Stimulated activated CD8-positive, alpha-beta memory T cell treated with anti-CD3 and anti-CD28 coated beads, Interleukin-7, amount 100 ng/mL, for 1 hour (primary cell): ENCODE results near the gene IPO4.

Source experiments
- DNase-seq, 2 donors: peaks; one replicate each; pipeline ENCODE4 v3.0.0-alpha.2; 2020; ENCODE audit warnings: low read depth in 2 of 2

The IPO4 gene

DNA sequence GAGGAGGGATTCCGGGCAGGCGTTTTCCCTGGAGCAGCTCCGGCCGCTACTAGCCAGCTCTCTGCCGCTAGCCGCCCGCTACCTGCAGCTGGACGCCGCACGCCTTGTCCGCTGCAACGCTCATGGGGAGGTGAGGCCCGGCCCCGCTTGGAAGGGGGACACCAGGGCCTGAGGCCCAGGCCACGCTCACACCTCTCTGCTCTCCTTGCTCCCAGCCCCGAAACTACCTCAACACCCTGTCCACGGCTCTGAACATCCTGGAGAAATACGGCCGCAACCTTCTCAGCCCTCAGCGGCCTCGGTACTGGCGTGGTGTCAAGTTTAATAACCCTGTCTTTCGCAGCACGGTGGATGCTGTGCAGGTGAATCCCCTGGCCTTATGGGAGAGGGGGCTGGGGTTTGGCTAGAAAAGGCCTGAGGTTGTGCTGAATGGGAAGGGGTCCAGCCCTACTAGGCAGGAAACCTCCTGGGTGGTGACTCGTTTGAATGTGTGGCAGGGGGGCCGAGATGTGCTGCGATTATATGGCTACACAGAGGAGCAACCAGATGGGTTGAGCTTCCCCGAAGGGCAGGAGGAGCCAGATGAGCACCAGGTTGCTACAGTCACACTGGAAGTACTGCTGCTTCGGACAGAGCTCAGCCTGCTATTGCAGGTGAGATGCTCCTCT is 40.7 kb downstream of the IPO4 start:
- no peak for DNase-seq

DNA sequence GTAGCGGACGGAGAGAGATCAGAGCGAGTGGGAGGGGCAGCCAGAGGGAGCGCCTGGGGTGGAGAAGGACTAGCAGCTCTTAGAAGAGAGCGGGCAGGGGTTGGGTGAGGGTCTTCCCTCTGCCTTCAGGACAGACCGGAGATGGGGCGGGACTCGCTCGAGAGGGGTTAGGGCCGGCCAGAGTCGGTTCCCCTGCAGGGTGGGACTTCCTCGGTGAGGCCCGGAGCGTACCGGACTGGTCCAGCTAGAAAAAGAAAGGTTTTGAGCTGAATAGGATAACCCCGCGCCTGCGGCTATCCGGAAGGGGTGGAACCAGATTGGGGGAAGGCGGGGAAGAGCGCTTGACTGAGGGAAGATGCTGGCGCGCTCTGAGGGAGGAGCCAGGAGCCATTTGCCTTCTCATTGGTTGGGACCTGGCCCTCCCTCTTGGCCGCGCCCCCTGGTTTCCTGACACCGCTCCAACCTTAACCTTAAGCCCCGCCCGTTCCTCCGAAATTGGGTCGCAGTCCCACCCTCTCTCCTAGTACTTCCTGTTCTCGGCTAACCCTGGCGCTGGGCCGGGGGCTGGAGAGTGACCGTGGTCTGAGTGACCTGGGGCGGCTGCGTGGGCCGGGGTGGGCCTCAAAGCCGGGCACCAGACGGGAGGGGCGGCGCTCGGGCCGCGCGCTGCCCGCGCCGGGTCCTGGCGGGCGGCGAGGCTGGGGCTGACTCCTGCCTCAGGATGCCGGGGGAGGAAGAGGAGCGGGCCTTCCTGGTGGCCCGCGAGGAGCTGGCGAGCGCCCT is 41.4 kb downstream of the IPO4 start, which contains the start of gene RNF31:
Gene RNF31, plus strand, starts transcription at position 521 of the 783 bp plus-strand sequence. Its CDS starts 201 bp downstream, at position 722.
- peak; percentile 89 to 94 for DNase-seq

DNA sequence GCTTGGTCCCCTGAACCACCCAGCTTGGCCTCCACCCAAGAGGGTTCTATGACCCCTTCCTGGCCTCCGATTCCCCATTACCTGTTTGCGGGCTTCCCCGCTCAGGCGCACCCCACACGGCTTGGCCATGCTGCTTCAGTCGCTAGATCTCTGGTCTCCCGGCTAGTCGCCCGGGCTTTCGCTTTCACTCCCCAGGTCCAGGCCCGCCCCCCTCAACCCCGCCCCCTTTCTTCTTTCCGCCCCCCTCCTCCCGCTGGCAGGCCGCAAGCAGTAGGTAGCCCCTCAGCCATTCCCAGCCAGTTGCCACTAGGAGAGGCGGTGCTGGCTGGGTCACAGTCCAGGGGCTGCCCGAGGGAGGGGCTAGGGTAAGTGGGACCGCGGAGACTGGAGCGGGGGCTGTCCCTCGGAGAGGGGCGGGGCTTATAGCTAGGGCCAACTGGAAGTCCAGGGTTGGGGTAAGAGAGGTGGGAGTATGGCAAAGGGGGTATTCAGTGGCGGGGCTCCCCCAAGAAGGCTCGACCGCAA is 42.1 kb downstream of the IPO4 start, which contains the start of gene PSME2:
Gene PSME2, minus strand, starts transcription at position 158 of the 525 bp plus-strand sequence. Its CDS starts 29 bp downstream, at position 129.
- peak; percentile 68 to 70 for DNase-seq

DNA sequence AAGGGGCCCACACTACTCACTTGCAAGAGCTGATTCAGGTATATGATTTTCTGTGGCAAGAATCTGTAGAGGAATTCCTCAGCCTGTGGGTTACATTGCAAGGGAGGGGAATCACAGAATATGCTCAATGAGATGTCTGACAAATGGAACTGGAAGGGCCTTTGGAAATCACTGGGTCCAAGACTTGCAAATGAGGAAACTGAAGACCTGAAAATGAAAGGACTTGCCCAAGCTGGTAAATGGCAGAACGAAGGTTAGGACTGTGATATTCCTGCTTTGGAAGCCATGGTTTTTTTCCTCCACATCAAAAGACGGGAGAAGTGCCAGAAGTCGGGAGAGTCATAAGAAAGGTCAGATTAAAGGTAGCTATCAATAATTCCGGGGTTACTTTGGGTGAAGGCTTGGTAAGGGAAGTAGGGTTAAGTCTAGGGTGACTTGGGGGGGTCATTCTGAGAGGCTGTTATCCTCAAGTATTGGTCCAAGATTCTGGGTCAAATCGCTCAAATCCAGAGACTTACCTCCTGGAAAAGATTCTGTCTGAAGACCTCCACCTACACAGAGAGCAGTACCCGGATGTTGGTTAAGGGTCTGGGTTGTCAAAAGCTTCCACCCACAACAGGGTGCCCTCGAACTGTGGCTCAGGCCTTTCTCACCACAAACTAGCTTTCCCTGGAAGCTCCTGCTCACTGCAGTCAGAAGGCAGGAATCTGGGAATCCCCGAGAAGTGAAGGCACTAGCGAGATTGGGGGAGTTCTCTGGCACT is 42.7 kb downstream of the IPO4 start:
- no peak for DNase-seq

DNA sequence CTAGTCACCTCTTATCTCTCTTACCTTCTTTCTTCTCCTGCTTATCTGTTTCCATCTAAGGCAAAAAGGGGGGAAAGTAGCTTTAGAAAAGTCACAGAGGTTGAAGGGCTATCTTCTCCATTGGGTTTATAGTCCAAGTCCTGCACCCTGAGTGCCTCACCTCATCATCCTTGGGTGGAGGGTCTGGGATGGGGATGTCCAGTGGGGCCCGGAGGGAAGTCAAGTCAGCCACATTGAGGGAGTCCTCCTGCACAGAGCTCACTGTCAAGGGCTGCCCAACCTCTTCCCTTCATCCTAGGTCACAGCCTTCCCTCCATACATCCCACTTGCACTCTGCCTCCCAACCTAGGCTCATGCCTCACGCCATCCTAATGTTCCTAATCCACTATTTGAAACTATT is 43.4 kb downstream of the IPO4 start:
- no peak for DNase-seq

DNA sequence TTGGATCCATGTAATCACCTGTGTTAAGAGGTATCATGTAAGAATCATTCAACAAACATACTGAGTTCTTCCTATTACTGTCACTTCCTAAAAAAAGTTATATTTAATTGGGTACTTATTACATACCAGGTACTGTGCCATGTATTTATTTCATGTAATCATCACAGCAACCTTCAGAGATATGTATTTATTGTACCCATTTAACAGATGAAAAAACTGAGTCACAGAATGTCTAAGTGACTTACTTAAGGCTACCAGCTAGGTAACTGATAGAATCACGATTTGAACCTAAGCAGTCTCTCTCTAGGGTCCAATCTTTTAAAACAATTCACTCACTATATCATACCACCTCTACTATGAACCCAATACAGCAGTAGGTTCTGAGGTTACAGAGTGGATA is 44.2 kb downstream of the IPO4 start:
- no peak for DNase-seq

DNA sequence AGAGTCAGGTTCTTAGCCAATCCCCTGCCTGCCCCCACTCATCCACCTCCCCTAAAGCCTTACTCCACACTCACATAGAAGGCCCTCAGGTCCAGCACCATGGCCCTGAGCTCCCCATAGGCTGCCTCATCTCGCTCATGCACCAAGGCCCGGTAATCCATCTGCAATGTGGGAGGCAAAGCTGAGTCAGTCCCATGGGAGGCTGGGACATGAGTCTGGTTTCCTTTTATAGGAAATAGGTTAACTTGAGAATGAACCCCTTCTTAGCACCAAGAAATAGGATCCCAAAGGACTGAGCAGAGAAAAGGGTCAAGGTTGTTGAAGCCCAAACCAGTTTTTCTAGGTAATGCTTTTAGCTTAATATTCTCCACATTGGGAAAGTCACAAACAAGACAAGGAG is 45.1 kb downstream of the IPO4 start:
- DNase-seq: no peak

DNA sequence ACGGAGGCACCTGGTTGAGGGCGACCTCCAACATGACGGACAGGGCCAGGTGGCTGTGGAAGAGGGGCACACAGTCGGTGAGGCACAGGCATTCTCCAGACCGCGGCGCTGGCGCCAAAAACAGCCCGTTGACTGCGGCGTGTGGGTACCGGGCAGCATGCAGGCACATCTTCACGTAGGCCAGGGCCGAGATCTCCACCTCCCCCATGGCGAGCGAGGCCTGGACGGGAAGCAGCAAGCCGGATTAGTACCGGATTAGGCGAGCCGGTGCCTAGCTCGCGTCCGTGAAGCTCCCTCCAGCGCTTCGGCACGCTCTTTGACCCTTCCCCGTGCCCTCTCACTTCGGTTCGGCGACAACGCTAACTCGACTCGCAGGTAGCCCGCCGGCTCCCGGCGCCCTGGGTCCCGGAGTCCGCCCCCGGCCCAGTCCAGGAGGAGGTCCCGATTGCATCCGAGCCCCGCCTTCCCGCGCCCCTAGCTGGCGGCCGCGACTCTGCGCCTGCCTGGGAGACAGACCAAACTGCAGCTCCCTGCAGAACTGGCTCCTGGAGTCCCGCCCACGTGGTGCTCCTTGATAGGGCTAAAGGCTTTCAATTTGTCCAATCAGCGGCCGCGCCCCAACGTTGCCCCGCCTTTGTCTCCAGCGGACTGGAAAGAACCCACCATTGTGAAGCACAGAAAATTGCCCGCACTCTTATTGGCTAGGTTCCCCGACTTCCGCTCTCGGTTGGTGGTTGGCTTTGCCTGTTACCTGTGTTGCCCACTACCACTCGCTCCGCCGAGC is 47.3 kb downstream of the IPO4 start, which contains the start of gene EMC9:
Gene EMC9, minus strand, starts transcription at position 495 of the 784 bp plus-strand sequence. Its CDS starts 287 bp downstream, at position 208.
- peak; percentile 97 to 98 for DNase-seq

DNA sequence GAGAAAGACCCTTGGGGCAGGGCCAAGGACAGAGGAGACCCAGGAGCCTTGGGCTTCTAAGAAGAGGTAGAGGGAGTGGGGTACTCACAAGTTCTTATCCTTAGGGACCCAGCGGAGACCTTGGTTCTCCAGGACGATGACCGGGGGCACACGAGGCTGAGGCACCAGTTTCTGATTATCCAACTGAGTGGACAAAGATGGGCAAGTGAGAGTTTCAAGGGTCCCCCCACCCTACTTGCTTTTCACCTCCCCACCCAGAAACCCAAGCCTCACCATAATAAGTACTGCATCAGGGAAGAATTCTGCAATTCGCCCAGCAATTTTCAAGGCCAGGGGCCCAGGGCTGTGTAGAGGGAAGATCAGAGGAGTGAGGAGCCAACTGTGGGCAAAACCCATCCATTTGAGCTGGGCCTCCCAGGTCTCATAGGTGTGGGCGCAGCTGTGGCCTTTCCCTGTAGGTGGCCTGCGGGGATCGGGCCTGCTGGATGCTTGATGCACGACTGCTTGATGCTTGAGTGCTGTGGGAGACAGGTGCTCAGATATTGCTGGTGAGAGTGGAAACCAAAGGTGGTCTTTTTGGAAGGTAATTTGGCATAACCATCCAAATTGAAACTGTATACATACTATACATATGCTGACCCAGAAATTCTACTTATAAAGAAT is 49.2 kb downstream of the IPO4 start:
- DNase-seq: no peak

DNA sequence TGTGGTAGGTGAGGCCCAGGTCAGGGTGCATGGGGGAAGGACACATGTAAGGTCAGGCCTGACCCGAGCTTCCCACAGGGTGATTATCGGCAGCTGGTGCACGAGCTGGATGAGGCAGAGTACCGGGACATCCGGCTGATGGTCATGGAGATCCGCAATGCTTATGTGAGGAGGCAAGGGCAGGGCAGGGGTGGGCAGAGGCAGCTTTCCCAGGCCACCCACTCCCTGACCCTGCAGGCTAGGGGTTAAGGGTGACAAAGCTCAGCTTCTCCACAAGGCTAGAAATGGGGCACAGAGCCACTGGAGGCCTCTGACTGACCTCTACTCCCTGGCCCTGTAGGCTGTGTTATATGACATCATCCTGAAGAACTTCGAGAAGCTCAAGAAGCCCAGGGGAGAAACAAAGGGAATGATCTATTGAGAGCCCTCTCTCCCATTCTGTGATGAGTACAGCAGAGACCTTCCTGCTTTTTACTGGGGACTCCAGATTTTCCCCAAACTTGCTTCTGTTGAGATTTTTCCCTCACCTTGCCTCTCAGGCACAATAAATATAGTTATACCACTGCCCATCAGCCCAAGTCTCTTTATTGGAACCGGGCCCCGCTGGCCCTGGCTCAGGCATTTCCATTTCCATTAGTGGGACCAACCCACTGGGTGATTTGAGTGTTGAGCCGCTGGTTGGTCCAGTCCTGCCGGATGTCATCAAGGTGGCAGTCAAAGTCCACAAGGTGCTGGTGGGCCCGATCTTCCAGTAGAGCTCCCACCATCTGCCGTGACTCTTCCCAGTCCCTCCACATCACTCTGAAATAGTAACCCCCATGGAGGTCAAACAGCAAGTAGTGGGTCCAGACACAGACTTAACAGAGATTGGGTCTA is 50.0 kb downstream of the IPO4 start:
- no peak for DNase-seq

DNA sequence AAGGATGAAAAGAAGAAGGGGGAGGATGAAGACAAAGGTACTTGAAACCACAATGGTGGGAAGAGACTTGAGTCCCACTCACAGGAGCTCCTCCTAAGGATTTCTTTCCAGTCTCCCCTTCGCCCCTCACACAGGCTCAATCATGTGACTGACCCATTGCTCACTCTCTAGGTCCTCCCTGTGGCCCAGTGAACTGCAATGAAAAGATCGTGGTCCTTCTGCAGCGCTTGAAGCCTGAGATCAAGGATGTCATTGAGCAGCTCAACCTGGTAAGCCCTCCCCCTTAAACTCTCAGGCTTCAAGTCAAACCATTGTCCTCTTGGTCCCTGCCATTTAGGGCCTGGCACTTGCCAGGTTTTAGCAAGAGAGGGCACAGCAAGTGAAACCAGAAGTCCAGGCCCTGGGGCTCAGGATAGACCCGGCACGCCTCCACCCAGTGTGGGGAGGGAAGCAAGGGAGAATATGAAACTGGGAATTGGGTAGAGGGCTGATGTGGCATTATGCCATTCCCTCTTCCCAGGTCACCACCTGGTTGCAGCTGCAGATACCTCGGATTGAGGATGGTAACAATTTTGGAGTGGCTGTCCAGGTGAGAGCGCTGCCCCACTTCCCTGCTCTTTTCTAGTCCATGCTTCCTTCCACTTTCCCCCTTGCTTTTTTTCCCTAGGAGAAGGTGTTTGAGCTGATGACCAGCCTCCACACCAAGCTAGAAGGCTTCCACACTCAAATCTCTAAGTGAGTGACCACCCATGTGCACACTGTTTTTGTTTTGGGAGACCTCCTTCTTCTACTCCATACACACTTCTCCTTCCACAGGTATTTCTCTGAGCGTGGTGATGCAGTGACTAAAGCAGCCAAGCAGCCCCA is 50.9 kb downstream of the IPO4 start:
- no peak for DNase-seq

DNA sequence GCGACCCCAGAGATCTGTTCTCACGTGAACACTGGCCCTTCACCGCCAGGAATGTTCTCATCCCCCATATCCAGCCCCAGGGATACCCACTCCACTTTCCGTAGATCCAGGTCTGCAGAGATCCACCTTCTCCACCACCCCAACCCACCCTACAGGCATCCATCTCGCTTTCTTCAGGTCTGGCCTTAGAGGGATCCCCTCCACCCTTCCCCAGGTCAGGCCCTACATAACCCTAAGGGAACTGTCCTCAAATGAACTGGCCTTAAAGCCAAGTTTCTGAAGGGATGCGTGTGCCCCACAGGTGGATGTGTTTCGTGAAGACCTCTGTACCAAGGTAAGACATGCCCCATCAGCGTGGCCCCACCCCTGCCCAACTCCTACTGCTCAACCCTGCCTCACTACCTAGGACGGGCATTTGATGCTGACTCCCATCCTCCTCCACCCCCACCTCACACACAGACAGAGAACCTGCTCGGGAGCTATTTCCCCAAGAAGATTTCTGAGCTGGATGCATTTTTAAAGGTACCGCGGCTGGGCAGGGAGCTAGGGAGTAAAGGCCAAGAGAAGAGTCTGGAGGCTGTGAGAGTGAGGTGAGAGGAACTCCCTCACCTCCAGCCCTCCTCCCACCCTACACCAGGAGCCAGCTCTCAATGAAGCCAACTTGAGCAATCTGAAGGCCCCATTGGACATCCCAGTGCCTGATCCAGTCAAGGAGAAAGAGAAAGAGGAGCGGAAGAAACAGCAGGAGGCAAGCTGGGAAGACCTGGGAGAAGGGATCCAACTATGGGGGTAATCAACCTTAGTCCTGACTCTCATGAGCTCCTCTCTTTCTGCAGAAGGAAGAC is 51.7 kb downstream of the IPO4 start:
- no peak for DNase-seq

DNA sequence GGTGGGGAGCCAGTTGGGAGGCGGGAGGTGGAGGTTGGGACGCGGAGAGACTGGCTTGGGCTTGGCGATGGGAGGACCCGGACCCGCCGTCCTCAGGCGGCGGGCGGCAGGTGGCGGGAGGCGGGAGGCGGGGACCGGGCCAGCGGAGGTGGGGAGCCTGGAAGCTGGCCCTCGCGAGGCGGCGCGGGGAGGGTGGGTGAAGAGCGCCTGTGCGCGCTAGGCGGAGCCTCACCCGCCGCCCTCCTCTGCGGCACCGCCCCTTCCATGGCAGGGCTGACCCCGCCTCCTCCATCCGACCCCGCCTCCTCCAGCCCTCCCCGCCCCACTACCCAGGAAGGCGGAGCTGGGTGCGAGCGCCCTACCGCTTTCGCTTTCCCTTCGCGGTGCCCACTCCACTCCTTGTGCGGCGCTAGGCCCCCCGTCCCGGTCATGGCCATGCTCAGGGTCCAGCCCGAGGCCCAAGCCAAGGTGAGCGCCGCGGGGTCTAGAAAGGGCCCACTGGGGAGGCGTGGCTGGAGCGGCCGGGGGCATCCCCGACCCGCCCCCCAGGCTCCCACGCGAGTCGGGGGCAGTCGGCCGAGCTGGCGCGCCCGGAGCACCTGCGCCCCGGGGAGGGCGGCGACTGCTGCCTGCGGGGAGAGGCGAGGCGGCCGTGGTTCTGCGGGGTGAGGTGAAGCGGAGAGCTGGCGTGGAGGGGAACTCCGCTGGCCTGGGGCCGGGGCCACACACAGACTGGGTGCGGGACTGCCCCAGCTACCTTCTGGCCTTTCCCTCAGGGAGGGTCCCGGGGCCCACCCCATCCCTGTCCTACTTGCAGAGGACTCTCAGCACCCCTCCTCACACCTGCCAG is 52.6 kb downstream of the IPO4 start, which contains the start of gene PSME1:
Gene PSME1, plus strand, starts transcription at position 361 of the 850 bp plus-strand sequence. Its CDS starts 69 bp downstream, at position 430.
- DNase-seq: peak; percentile 92 to 94

DNA sequence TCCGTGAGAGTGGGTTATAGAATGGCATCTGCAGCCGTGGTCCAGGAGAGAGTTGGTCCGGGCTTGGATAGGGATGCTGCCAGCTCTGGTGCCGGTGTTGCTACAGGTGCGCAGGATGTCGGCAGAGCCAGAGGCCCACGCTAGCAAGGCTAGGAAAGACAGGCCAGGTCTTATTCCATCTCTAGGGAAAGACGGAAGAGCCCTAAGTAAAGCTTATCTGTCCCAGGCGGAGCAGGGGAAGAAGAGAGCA is 53.1 kb downstream of the IPO4 start:
- DNase-seq: no peak

DNA sequence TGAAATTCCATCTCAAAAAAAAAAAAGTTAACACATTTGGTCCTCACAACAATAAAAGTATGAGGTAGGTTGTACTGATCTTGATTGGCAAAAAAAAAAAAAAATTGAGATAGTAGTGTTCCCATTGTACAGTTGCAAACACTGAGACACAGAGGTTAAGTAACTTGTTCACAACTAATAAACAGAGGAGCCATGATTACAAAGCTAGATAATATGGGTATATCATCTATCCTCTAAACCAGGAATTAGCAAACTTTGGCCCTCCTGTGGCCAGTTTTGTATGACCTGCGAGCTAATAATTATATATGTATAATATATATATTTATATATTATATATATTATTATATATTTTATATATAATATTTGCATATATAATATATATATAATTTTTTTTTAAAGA is 54.9 kb downstream of the IPO4 start:
- no peak for DNase-seq

DNA sequence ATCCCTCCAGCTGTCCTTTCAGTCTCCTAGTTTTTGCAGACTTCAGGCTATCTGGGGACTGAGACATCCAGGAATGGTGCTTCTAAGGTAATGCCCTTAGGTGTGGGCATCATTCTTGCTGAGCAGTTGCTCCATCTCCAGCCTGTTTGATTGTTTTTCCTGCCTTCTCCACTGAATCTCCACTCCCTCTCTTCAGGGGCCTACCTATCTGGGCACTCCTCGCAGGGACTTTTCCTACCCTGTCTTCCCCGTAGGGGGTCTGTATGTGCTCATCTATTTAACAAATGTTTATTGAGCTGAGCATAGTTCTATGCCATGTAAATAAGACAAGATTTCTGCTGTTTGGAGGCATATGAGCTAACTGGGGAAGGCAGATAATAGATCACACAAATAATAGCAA is 55.6 kb downstream of the IPO4 start:
- DNase-seq: no peak
